CD14-positive monocyte (primary cell): Measurements from ENCODE around the gene C19orf12. TPM values are rescaled to one million over a fixed set of nuclear protein-coding genes. Genes with fewer than 3 reads are reported as not detected.

Source experiments
- DNase-seq, 3 donors: peaks; one replicate each; pipeline ENCODE4 v3.0.0-alpha.2; 2011 to 2022
- H2AFZ ChIP-seq: 2 replicates; pipeline ENCODE4 v1.6.0; 2012; ENCODE audit warnings: mild to moderate bottlenecking, low read depth, low read length, inconsistent platforms; ENCODE audit not compliant: insufficient read depth, poor library complexity, severe bottlenecking
- H3K27ac ChIP-seq, 2 donors: 1 replicate in 1 of 2; 2 replicates in 1 of 2; pipeline ENCODE4 v1.5.1; 2012 to 2013; ENCODE audit warnings: low read length in 2 of 2, control low read depth in 1 of 2, inconsistent platforms in 1 of 2, low read depth in 1 of 2, mild to moderate bottlenecking in 1 of 2
- H3K27me3 ChIP-seq, 2 donors: one replicate each; pipeline versions ENCODE4 v1.6.0 to v1.6.1; 2011 to 2013; ENCODE audit warnings: low read length in 2 of 2; ENCODE audit not compliant: control insufficient read depth in 2 of 2, insufficient read depth in 2 of 2
- H3K36me3 ChIP-seq, 2 donors: replicated peaks in 1 of 2; 1 replicate in 1 of 2; 2 replicates in 1 of 2; pipeline versions ENCODE4 v1.5.1 to v1.6.1; 2012 to 2013; ENCODE audit warnings: low read length in 2 of 2, control low read depth in 1 of 2, inconsistent platforms in 1 of 2, mild to moderate bottlenecking in 1 of 2; ENCODE audit not compliant: insufficient read depth in 2 of 2, control insufficient read depth in 1 of 2
- H3K4me1 ChIP-seq, 2 donors: 1 replicate in 1 of 2; 2 replicates in 1 of 2; pipeline versions ENCODE4 v1.5.1 to v1.6.1; 2012 to 2013; ENCODE audit warnings: low read length in 2 of 2, control low read depth in 1 of 2, inconsistent platforms in 1 of 2, mild to moderate bottlenecking in 1 of 2, moderate library complexity in 1 of 2; ENCODE audit not compliant: insufficient read depth in 2 of 2, control insufficient read depth in 1 of 2
- H3K4me2 ChIP-seq: replicated peaks from 2 replicates; pipeline ENCODE3; 2012; ENCODE audit warnings: low read length, moderate library complexity, mild to moderate bottlenecking; ENCODE audit not compliant: poor library complexity, severe bottlenecking; ENCODE audit errors: extremely low read depth
- H3K4me3 ChIP-seq, 3 experiments: fragments of 200-600 bp in 1 of 3; sonication (generic) in 1 of 3; replicated peaks in 1 of 3; 1 replicate in 2 of 3; 2 replicates in 1 of 3; pipeline ENCODE4 v1.5.1; 2011 to 2013; ENCODE audit warnings: low read length in 3 of 3, mild to moderate bottlenecking in 3 of 3, control low read depth in 2 of 3, low read depth in 2 of 3, inconsistent platforms in 1 of 3, moderate library complexity in 1 of 3
- H3K79me2 ChIP-seq: 2 replicates; pipeline ENCODE4 v1.6.0; 2012; ENCODE audit warnings: mild to moderate bottlenecking, control low read depth, inconsistent platforms, low read length, moderate library complexity; ENCODE audit not compliant: insufficient read depth
- H3K9ac ChIP-seq: 2 replicates; pipeline ENCODE4 v1.6.0; 2017; ENCODE audit warnings: low read length, mild to moderate bottlenecking; ENCODE audit not compliant: insufficient read depth, poor library complexity, severe bottlenecking
- H3K9me3 ChIP-seq, 2 donors: replicated peaks in 1 of 2; 1 replicate in 1 of 2; 2 replicates in 1 of 2; pipeline versions ENCODE4 v1.5.1 to v1.6.1; 2012 to 2013; ENCODE audit warnings: low read length in 2 of 2, control low read depth in 1 of 2; ENCODE audit not compliant: control insufficient read depth in 1 of 2, insufficient read depth in 1 of 2
- H4K20me1 ChIP-seq: 2 replicates; pipeline ENCODE4 v1.6.0; 2012; ENCODE audit warnings: mild to moderate bottlenecking, low read length, control low read depth, moderate library complexity; ENCODE audit not compliant: insufficient read depth
- H3K27ac Mint-ChIP-seq, 7 donors: one replicate each; pipeline ENCODE4 v1.8.0; 2020; ENCODE audit warnings: mild to moderate bottlenecking in 7 of 7, mixed read lengths in 7 of 7, moderate library complexity in 6 of 7, inconsistent platforms in 2 of 7
- H3K27me3 Mint-ChIP-seq, 3 donors: one replicate each; pipeline ENCODE4 v1.8.0; 2021 to 2022; ENCODE audit warnings: low read depth in 3 of 3, mild to moderate bottlenecking in 3 of 3, mixed read lengths in 3 of 3, moderate library complexity in 3 of 3, inconsistent platforms in 1 of 3
- H3K36me3 Mint-ChIP-seq, 2 donors: one replicate each; pipeline ENCODE4 v1.8.0; 2020; ENCODE audit warnings: mixed read lengths in 2 of 2, inconsistent platforms in 1 of 2, mild to moderate bottlenecking in 1 of 2
- H3K4me1 Mint-ChIP-seq: one replicate; pipeline ENCODE4 v1.8.0; 2020; ENCODE audit warnings: mild to moderate bottlenecking, mixed read lengths
- H3K4me3 Mint-ChIP-seq, 2 donors: one replicate each; pipeline ENCODE4 v1.8.0; 2020; ENCODE audit warnings: mild to moderate bottlenecking in 2 of 2, mixed read lengths in 2 of 2, moderate library complexity in 1 of 2
- H3K9me3 Mint-ChIP-seq, 7 donors: one replicate each; pipeline ENCODE4 v1.8.0; 2020 to 2022; ENCODE audit warnings: mixed read lengths in 7 of 7, mild to moderate bottlenecking in 6 of 7, moderate library complexity in 6 of 7, inconsistent platforms in 2 of 7
- WGBS: methylation state at CpG from one replicate; pipeline ENCODE4 v1.1.5; 2013; ENCODE audit warnings: missing lambda C conversion rate; ENCODE audit not compliant: insufficient coverage; 5-methylcytosine and 5-hydroxymethylcytosine counted together
- intact Hi-C, 2 donors: fragments of 100-400 bp; cut with micrococcal nuclease; formaldehyde crosslinking; loops; one replicate each; pipeline versions ENCODE4 v1.15.0 to v1.15.1; 2023
- polyA plus RNA-seq, 3 donors: library from polyadenylated mRNA; depleted of rRNA in 1 of 3; unstranded in 2 of 3; stranded (reverse) in 1 of 3; fragments of 300-500 nt in 2 of 3; fragments of >200 nt in 1 of 3; fragmentation: Illumina TruSeq in 2 of 3; gene quantifications; 1 replicate in 2 of 3; 2 replicates in 1 of 3; pipeline ENCODE4 v1.2.3, GENCODE V29; 2012 to 2021
- TF ChIP-seq, protein P1 (sequence below): fragments of 200-600 bp; IDR thresholded peaks from one replicate; pipeline ENCODE4 v1.8.0; 2022; ENCODE audit warnings: antibody characterized with exemption, mild to moderate bottlenecking

C19orf12 gene
- polyA plus RNA-seq, 3 donors = 6.0 to 8.0 (median 6.8) TPM

DNA sequence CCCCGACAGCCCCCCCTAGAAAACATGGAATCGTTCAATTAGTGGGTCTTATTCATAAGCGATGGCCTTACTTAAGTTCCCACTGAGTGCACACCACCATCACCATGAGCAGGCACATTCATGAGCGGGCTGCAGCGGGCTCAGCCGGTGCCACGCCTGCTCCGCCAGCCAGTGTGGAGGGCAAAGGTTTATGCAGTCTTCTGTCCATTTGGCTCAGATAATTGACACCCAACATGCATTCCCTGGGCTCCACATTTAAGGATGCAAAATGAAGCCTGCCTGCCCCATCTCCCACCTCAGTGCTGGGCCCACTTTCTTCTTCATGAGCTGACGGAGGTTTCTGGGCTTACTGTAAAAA is 12.1 kb downstream of the C19orf12 start:
- H4K20me1 ChIP-seq = no peaks in the 10 kb centered on the region
- no peaks in the 10 kb centered on the region for H3K4me1 ChIP-seq
- TF ChIP-seq, protein P1, sequence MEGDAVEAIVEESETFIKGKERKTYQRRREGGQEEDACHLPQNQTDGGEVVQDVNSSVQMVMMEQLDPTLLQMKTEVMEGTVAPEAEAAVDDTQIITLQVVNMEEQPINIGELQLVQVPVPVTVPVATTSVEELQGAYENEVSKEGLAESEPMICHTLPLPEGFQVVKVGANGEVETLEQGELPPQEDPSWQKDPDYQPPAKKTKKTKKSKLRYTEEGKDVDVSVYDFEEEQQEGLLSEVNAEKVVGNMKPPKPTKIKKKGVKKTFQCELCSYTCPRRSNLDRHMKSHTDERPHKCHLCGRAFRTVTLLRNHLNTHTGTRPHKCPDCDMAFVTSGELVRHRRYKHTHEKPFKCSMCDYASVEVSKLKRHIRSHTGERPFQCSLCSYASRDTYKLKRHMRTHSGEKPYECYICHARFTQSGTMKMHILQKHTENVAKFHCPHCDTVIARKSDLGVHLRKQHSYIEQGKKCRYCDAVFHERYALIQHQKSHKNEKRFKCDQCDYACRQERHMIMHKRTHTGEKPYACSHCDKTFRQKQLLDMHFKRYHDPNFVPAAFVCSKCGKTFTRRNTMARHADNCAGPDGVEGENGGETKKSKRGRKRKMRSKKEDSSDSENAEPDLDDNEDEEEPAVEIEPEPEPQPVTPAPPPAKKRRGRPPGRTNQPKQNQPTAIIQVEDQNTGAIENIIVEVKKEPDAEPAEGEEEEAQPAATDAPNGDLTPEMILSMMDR = no peak
- 100% methylated on average over 1 of the region's 9 CpGs for WGBS
- no peak overlapping the region for H3K4me2 ChIP-seq
- Mint-ChIP-seq H3K27ac (no peak overlapping the region), H3K4me3 (no peak overlapping the region), H3K4me1 (no peaks in the 10 kb centered on the region), H3K27me3 (no peaks in the 10 kb centered on the region), H3K36me3 (peaks cover 38 to 55% of the 10 kb centered on the region in 2 donors), H3K9me3 (no peaks in the 10 kb centered on the region)
- no peak overlapping the region for H2AFZ ChIP-seq
- no peak overlapping the region for H3K27ac ChIP-seq
- no peaks in the 10 kb centered on the region for H3K79me2 ChIP-seq
- H3K9ac ChIP-seq = no peak overlapping the region
- no peaks in the 10 kb centered on the region for H3K27me3 ChIP-seq
- no peak overlapping the region for H3K4me3 ChIP-seq
- H3K36me3 ChIP-seq = peaks cover 32 to 58% of the 10 kb centered on the region in 2 donors
- H3K9me3 ChIP-seq = no peaks in the 10 kb centered on the region
- no peak for DNase-seq
- intact Hi-C loops = no loop called here

DNA sequence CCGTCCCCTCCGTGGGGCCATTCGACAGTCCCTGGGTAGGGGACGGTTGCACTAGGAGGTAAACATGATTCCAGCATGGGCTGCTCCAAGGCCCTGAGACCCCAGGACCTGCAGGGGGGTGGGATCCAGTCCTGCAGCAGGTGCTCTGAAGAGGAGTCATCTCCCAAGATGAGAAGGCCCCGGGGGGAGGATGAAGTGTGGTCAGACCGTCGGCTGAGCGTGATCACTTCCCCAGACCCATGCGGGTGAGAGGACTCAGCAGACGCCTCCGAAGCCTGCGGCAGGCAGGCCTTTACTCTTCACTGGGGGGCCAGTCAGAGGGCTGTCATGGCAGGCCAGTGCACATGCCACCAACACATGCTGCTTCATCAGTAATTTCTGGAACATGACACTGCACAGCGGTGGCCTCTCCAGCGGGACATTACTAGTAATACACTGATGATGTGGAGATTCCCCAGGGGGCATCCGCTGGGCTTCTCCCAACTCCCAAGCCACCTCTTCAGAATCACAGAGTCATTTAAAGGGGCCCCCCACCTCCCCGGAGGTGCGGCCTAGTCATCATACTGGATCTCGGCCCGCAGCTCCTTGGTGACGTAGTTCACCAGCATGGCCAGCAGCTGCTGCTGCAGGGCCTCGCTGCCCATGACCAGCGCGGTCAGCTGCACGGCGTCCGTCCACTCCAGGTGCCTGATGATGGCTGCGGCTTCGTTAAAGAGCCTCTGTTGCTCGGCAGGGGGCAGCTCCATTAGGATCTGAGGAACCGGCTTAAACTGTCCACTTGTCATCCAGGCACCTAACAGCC is 12.7 kb downstream of the C19orf12 start:
- Histone ChIP-seq H4K20me1 (no peaks in the 10 kb centered on the region), H3K4me2 (no peak overlapping the region), H2AFZ (no peak overlapping the region), H3K4me1 (no peaks in the 10 kb centered on the region), H3K79me2 (no peaks in the 10 kb centered on the region), H3K27ac (no peak overlapping the region), H3K27me3 (no peaks in the 10 kb centered on the region), H3K36me3 (peaks cover 31 to 52% of the 10 kb centered on the region in 2 donors), H3K4me3 (no peak overlapping the region), H3K9ac (no peak overlapping the region), H3K9me3 (no peaks in the 10 kb centered on the region)
- TF ChIP-seq, protein P1 = no peak
- 94% methylated on average over 26 of the region's 30 CpGs for WGBS
- H3K9me3 Mint-ChIP-seq = peaks cover 0 to 2% (median 0%) of the 10 kb centered on the region in 7 donors
- no peaks in the 10 kb centered on the region for H3K27me3 Mint-ChIP-seq
- no peak overlapping the region for H3K4me3 Mint-ChIP-seq
- H3K4me1 Mint-ChIP-seq = no peaks in the 10 kb centered on the region
- peaks cover 34 to 49% of the 10 kb centered on the region in 2 donors for H3K36me3 Mint-ChIP-seq
- H3K27ac Mint-ChIP-seq = no peak overlapping the region
- no peak for DNase-seq
- intact Hi-C loops = no loop called here
